Choroid plexus epithelial cell (primary cell): ENCODE results near the gene IPO9.

Experiments
- DNase-seq: peaks from one replicate; pipeline ENCODE4 v3.0.0-alpha.2; 2010; ENCODE audit warnings: low read depth
- H3K4me3 ChIP-seq: 2 replicates; pipeline ENCODE4 v1.5.1; 2011; ENCODE audit warnings: low read depth, mild to moderate bottlenecking, control low read depth, low read length, moderate library complexity
- CTCF ChIP-seq: conservative IDR thresholded peaks from 2 replicates; pipeline ENCODE4 v1.5.1; 2011; ENCODE audit warnings: low read depth, mild to moderate bottlenecking, control low read depth, inconsistent platforms, low read length, moderate library complexity

IPO9 gene

DNA sequence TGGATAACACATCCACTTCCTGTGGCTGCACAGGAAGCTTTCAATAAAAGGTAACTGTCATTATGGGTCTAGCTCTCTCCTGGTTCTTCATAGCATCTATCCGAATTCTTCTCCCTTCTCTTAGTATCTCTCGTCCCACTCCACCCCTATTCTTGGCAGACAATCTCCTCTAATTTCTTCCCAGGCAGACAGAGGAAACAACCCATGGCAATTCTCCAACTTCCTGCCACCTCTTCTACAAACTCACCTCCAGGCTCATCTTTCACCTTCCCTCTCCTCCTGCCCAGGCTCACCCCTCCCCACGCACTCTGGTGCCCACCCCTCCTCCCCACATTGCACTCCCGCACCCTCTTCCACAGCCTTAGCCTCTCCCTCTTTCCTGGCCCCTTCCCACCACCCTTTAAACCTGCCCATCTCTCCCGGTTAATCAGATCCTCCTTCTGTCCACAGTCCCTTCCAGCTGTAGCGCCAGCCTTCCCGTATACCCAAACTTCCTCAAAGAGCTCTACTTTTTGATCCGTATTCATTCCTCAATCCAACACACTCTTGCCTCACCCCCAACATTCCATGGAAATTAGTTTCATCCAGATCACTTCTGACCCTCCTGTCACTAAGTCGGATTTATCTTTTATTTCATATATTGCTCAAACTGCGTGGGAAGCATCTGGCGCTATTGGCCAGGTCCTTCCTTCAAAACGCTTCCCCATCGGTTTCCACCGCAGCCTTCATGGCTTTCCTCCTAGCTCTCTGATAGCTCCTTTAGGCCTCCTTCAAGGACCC, 85.7 kb downstream of the IPO9 start:
- no peak for DNase-seq
- no peak overlapping the region for H3K4me3 ChIP-seq
- TF ChIP-seq CTCF: no peak

- peak; percentile 97 for DNase-seq
- H3K4me3 ChIP-seq: no peak overlapping the region
These were observed 87.8 kb downstream of the IPO9 start for GRCh38 chr1:201916649-201917249.

GRCh38 chr1:201917362-201918033, 88.5 kb downstream of the IPO9 start:
- DNase-seq: peak; percentile 88
- TF ChIP-seq CTCF: peak; percentile 5
- H3K4me3 ChIP-seq: no peak overlapping the region

More at GRCh38 chr1:201916649-201917249, 87.8 kb downstream of the IPO9 start:
- no peak for TF ChIP-seq CTCF

- no peak for DNase-seq
- no peak for TF ChIP-seq CTCF
- no peak overlapping the region for H3K4me3 ChIP-seq
These were observed 89.4 kb downstream of the IPO9 start for GRCh38 chr1:201918343-201918742.

DNA sequence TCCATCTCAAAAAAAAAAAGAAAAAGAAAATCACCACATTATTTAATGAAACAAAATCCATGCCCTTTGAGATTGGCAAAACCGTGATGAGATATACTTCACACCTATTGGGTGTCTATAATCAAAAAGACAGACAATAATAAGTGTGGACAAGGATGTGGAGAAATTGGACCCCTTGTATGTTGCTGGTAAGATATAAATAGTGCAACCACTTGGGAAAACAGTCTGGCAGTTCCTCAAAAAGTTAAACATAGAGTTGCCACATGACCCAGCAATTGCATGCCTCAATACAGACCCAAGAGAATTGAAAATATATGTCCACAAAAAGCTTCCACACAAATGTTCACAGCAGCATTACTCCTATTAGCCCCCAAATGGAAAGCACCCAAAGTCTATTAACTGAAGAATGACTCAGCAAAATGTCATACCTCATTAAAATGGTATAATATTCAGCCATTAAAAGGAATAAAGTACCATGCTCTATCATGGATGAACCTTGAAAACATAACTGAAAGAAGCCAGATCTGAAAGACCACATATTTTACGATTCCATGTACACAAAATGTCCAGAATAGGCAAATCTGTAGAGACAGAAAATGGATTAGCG, 93.1 kb downstream of the IPO9 start:
- no peak for TF ChIP-seq CTCF
- H3K4me3 ChIP-seq: no peak overlapping the region
- no peak for DNase-seq

DNA sequence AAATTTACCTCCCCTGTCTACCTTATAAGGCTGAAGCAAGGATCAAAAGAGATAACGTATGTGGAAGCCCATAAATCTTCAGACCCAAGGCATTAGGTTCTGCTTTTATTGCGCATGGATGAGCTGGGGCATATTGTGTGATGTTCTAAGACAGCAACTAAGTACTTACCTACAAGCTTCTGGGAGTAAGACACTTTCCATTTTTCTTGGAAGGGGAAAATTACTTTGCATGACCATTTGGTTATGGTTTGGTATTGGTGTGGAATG, 96.3 kb downstream of the IPO9 start:
- no peak for DNase-seq
- no peak for TF ChIP-seq CTCF

More for the DNA sequence above, 96.3 kb downstream of the IPO9 start:
- H3K4me3 ChIP-seq: no peak overlapping the region
